Activated naive CD4-positive, alpha-beta T cell treated with anti-CD3 and anti-CD28 coated beads, Interleukin-2, amount 10 ng/mL, durations not matched to agents 7 days and 5 days (primary cell): ENCODE measurements around the gene EZR.

Experiments
- CTCF ChIA-PET: fragments of 350-600 bp; sonication (Branson Sonifier 250); formaldehyde crosslinking; loops from one replicate; lab custom pipeline; 2021; ENCODE audit warnings: antibody characterized with exemption; lab: Charles Lee
- DNase-seq: peaks from one replicate; pipeline ENCODE4 v3.0.0-alpha.2; 2020
- H3K27ac Mint-ChIP-seq: one replicate; pipeline ENCODE4 v1.8.0; 2021; ENCODE audit warnings: mild to moderate bottlenecking, moderate library complexity, mixed read lengths
- H3K27me3 Mint-ChIP-seq: one replicate; pipeline ENCODE4 v1.8.0; 2021; ENCODE audit warnings: mild to moderate bottlenecking, mixed read lengths
- H3K36me3 Mint-ChIP-seq: one replicate; pipeline ENCODE4 v1.8.0; 2021; ENCODE audit warnings: mixed read lengths
- H3K4me1 Mint-ChIP-seq: one replicate; pipeline ENCODE4 v1.8.0; 2021; ENCODE audit warnings: mixed read lengths
- H3K4me3 Mint-ChIP-seq: one replicate; pipeline ENCODE4 v1.8.0; 2021; ENCODE audit warnings: mild to moderate bottlenecking, moderate library complexity, mixed read lengths
- H3K9me3 Mint-ChIP-seq: one replicate; pipeline ENCODE4 v1.8.0; 2021; ENCODE audit warnings: mixed read lengths

The EZR gene

DNA sequence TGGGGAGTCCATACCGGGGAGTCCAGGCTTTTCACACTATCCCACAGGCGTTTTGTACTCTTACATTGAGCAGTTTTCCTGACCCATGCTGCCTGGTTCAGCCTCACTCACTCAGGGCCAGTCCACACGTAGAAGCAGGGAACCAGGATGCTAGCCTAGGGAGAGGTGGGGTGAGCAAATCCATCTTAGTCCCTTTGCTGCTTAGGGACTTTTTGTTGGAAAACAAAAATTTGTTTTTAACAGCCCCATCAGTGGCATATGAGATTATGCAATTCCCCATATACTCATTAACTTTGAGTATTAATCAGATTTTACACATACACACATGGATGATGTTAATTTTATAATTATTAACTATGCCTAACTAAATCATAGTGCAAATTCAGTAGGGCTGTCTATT, 84.2 kb downstream of the EZR start:
- Mint-ChIP-seq H3K4me3 (no peak overlapping the region), H3K27ac (peak overlapping the region; percentile 0), H3K27me3 (no peaks in the 10 kb centered on the region), H3K9me3 (peaks cover 18% of the 10 kb centered on the region), H3K4me1 (peaks cover 13% of the 10 kb centered on the region), H3K36me3 (peaks cover 71% of the 10 kb centered on the region)
- no peak for DNase-seq
- CTCF ChIA-PET: no interaction called here

DNA sequence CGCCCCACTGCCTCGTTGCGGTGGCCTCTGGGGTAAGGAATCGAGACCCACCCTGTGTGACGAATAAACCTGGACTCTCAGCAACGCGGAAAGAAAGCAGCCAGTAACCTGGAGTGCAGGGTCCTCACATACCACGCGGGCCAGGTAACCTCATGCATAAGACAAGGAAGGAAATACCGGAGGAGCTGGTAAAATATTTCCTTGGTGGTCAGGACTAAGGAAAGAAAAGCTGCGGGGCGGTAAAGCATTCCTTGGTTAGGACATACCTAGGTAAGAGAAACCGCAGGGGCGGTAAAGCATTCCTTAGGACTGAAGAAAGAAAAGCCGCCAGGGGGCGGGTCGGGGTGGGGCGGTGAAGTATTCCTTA, 88.6 kb downstream of the EZR start:
- no peak for DNase-seq
- Mint-ChIP-seq H3K4me1 (peaks cover 9% of the 10 kb centered on the region), H3K4me3 (no peak overlapping the region), H3K9me3 (peaks cover 8% of the 10 kb centered on the region), H3K27ac (no peak overlapping the region), H3K36me3 (peaks cover 70% of the 10 kb centered on the region), H3K27me3 (no peaks in the 10 kb centered on the region)
- CTCF ChIA-PET: no interaction called here

DNA sequence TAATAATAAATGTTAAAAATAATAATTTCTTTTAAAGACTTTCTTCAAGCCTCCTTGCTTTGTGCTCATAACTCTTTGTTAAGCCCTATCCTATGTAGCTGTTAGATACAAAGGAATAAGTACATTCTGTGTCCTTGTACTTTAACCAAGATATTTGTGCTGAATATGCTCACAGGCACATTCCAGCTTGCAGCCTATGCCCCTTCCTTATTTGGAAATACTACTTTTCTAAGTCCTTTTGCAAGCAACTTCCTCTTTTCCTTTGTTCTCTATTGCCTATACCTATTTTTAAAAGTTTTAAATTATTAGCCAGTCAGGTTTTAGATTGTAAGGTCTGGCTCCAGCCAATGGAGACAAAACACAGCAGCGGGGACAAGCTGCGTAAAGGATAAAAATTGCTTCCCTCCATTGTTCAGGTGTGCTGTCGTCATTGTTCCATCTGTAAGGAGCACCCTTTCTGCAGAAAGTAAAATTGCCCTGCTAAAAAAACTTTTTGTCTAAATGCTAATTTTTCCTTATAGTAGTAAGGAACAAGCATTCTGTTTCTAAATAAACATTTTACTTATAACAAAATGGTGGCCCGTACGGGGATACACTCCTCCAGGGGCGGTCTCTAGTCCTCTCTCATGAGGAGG, 89.1 kb downstream of the EZR start:
- CTCF ChIA-PET: interaction anchor here (0.6 kb wide), 1 partner anchor 185 kb away, joined by 4 read pairs; no protein-coding TSS in a partner anchor
- Mint-ChIP-seq H3K27me3 (no peaks in the 10 kb centered on the region), H3K4me1 (peaks cover 6% of the 10 kb centered on the region), H3K9me3 (peaks cover 8% of the 10 kb centered on the region), H3K4me3 (no peak overlapping the region), H3K36me3 (peaks cover 72% of the 10 kb centered on the region), H3K27ac (no peak overlapping the region)
- no peak for DNase-seq

DNA sequence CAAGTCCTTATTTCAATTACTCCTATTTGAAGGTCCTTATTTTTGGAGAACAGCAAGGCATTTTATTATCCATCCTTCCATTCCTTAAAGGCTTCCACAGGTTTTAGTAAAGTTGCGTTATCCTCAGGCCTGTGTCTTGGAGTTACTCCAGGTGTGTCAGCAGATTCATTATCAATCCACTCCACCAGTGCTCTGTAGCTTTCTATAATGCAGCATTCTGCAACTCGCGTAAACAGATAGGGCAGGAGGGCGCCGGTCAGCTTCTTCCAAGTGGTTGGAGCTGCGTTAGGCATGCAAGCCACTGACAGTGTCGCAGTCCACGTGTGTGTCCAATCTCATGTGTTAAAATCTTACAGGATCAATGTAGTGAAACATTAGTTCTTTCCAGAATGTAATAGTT, 93.5 kb downstream of the EZR start:
- CTCF ChIA-PET: interaction anchor here (0.6 kb wide), 1 partner anchor 1453 kb away, joined by 3 read pairs; no protein-coding TSS in a partner anchor
- H3K27me3 Mint-ChIP-seq: no peaks in the 10 kb centered on the region
- no peaks in the 10 kb centered on the region for H3K9me3 Mint-ChIP-seq
- no peak overlapping the region for H3K27ac Mint-ChIP-seq
- H3K36me3 Mint-ChIP-seq: peaks cover 54% of the 10 kb centered on the region
- no peak for DNase-seq
- H3K4me3 Mint-ChIP-seq: no peak overlapping the region
- H3K4me1 Mint-ChIP-seq: peaks cover 15% of the 10 kb centered on the region

DNA sequence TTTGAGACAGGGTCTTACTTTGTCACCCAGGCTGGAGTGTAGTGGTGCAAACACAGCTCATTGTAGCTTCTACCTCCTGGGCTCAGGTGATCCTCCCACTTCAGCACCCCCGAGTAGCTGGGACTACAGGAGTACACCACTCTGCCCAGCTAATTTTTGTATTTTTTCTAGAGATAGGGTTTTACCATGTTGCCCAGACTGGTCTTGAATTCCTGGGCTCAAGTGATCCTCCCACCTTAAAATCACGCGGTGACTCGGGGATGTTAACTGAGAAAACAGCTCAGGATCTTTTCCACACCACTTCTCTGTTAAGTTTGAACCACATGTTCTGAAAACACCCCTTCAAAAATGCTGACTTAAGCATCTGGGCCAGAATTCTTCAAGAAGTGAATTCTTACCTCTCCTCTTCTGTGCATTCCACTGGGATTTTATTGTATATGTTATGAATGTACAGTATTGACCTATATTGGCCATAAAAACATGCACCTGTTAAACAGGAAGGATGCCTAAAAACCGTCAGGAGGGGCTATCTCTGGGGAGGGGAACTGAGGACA, 96.9 kb downstream of the EZR start:
- H3K36me3 Mint-ChIP-seq: peaks cover 60% of the 10 kb centered on the region
- H3K4me1 Mint-ChIP-seq: peaks cover 48% of the 10 kb centered on the region
- CTCF ChIA-PET: interaction anchor here (0.6 kb wide), 1 partner anchor 31 kb away, joined by 3 read pairs; no protein-coding TSS in a partner anchor

DNA sequence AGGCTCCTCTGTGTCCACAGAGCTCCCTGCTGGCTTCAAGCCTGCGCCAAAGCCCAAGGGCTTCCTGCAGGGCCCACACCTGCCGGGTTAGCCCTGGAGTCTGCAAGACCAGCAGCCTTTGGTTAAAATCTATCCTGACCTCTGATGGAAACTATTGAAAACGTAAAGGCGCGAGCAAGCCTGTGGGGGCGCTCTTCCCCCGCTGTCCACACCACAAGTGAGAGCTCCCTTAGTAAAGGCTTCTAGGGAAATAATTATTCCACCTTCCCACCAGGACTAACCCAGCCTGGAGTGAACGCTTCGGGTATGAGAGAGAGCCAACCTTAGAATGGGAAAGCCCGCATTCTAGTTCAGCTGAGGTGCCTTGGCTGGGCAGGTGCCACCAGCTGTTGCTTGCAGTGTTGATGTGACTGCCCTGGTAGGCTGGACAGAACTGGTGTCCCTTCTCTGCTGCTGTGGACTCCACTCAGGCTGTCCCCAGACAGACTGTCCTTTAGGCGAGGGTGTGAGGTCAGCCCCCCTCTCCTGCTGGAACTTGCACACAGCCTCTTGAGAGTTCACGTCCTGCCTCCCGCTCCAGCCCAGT, 100.6 kb downstream of the EZR start:
- DNase-seq: no peak
- peaks cover 58% of the 10 kb centered on the region for H3K36me3 Mint-ChIP-seq
- peak overlapping the region; percentile 89 for H3K27ac Mint-ChIP-seq
- H3K4me1 Mint-ChIP-seq: peaks cover 76% of the 10 kb centered on the region
- no peaks in the 10 kb centered on the region for H3K9me3 Mint-ChIP-seq
- no peaks in the 10 kb centered on the region for H3K27me3 Mint-ChIP-seq
- no peak overlapping the region for H3K4me3 Mint-ChIP-seq
- CTCF ChIA-PET: interaction anchor here (0.8 to 1.5 kb wide), 7 partner anchors 10 to 261 kb away, joined by 3 to 6 read pairs (median 4); no protein-coding TSS in a partner anchor

More for the DNA sequence above, 96.9 kb downstream of the EZR start:
- H3K27me3 Mint-ChIP-seq: no peaks in the 10 kb centered on the region
- no peak overlapping the region for H3K27ac Mint-ChIP-seq
- H3K9me3 Mint-ChIP-seq: no peaks in the 10 kb centered on the region
- H3K4me3 Mint-ChIP-seq: no peak overlapping the region
- DNase-seq: no peak

DNA sequence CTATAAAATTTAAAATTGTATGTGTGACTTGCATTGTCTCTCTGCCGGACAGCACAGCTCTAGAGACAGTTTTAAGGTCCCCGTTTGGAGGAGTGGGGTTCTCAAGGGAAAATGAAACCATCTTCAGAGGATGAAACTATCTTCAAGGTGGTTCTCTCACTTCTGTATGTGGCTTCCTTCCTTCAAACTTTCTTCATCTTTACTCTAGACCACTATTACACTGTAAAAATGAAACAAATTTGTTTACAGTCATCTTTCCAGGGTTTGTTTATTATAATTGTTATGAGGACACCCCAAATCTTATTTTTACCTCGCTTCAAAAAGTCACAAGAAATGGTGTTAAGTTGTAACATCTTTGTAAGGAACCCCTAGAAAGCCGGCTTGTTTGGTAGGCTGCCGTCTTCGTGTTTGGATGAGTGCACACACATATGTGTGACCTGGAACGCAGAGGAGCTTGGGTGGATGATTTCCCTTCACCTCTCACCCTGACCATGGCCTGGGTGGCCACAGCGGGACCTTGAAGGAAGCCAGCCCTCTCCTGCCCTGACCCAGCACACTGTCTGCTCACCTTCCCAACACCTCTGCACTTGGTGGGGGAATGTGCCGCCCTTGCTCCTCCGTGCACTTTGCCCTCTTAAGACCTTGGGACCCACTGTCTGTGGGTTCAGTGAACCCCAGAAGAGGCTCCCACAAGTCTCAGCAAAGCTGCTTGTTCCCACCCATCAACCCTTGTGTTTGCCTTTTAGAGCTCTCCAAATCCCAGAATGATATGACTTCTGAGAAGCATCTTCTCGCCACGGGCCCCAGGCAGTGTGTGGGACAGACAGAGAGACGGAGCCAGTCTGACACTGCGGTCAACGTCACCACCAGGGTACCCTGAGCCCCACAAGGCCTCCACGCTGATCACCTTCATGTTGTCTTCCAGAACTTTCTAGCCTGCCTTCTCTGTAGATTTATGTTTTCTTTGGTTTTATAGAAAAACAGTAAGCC, 101.5 kb downstream of the EZR start:
- CTCF ChIA-PET: interaction anchor here (0.6 to 2.2 kb wide), 6 partner anchors 9 to 262 kb away, joined by 3 to 6 read pairs (median 4); no protein-coding TSS in a partner anchor
- Mint-ChIP-seq H3K4me3 (peak overlapping the region; percentile 28), H3K27ac (peak overlapping the region; percentile 89), H3K9me3 (no peaks in the 10 kb centered on the region), H3K4me1 (peaks cover 82% of the 10 kb centered on the region), H3K27me3 (no peaks in the 10 kb centered on the region), H3K36me3 (peaks cover 62% of the 10 kb centered on the region)
- DNase-seq: peak; percentile 40
